Fibroblast of peridontal ligament (primary cell): Measurements from ENCODE around the gene SEMA4D.
"Not testable (repeated sequence)": the region's sequence is repeated elsewhere in the genome, so short reads cannot be mapped to it uniquely, and the experiment has no call there.

Experiments used
- DNase-seq: peaks from one replicate; pipeline ENCODE4 v3.0.0-alpha.2; 2010; ENCODE audit errors: extremely low read depth

The SEMA4D gene

DNA sequence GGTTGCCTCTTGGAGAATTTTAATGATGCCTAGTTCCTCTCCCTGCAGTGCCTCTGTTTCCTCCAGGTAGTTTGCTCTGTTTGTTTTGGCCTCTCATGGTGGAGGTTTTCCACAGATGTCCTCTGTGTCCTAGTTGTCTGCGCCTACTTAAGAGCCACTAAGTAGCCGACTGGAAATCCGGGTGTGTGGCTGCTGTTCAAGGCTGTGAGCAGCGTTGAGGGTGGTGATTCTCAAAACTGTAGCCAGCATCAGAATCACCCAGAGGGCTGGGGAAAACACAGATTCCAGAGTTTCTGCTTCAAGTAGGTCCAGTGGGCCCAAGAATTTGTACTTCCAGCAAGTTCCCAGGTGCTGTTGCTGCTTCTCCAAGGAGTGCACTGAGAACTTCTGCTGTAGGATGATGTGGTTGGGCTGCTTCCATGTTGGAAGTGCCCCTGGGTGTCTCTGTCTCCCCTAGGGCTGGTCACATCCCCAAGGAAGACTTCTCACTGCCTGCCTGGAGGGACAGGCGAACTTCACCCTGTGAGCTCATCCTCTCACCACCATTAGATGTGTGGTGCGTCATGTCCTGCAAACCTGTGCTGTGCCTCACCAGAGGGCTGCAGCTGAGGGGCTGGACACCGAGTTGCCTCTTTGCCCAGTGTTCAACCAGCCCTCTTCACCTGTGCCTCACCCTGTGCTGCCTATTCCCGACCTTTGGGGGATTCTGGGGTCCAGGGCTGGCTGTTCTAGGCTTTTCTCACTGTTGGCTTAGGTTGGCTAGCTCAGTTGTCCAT lies 144.9 kb downstream of the SEMA4D start:
- DNase-seq = no peak

DNA sequence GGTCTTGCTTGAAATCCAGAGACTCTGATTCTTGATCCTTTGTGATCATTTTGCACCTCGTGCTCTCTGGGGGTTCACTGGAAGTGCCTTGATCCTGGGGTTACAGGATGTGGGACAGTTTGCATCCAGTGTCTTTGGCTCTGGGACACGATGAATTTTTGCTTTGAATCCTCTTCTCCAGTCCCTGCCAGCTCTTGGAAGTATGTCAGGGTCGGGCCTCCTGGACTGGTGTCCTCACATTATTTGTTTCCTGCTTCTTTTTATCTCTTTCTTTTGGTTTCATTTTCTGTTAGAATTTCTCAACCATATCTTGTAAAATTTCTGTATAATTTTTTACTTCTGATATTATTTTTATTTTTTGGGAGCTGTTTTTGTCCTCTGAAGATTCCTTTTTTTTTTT lies 145.5 kb downstream of the SEMA4D start:
- DNase-seq = no peak

DNA sequence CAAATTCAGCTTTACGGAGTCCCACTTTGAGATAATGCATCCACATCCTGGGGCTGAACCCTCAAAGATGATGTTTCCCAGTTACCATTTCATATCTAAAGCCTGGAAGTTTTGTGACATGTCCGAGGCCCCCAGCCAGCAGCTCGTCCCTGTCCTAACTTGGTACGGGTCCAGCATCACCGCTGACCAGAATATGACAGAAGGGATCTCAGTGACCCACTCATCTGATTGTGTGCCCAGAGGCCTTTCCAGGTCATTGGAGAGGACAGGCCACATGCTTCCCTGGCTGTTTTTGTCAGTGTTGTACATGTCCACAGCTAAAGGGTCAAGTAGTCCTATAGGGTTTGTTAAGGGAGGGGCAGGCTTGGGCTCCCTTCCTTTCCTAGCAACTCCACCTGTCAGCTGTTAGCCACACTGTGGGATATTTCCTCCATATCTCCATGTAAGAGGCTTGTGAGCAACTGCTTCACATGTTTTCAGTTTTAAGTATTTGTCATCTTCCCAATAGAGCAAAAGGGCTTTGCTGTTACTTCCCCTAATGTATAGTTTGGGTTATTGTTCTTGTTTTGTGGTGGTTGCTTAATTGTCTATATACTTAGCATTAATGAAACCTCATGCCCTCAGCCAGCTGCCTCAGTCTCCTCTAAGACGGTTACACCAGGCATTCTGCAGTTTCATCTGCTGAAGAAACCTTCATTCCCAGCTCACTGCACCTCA lies 146.2 kb downstream of the SEMA4D start:
- DNase-seq = no peak

DNA sequence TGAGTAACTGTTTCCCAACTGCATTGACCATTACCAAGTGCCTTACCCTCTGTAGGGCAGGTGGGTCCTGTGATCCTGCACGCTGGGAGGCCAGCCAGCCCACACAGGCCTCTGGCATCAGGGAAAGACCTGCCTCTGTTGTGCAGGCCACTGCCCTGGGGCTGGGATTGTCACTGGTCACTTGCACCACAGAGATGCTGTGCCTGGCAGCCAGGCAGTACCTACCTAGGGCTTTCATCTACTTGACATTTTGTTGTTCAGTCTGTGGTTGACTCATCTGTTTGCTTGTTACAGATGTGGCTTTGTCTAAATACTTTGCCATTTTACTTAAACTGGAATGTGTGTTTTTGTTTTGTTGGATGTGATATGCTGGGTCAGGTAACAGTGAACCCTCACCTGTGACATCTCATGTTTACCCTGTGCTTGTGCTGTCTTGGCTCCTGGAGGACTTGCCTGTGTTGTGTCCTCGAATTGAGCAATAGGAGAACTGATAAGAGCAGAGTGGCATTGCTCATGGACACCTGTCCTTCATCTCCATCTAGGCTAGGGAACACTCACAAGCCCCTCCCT lies 146.8 kb downstream of the SEMA4D start:
- DNase-seq = no peak

DNA sequence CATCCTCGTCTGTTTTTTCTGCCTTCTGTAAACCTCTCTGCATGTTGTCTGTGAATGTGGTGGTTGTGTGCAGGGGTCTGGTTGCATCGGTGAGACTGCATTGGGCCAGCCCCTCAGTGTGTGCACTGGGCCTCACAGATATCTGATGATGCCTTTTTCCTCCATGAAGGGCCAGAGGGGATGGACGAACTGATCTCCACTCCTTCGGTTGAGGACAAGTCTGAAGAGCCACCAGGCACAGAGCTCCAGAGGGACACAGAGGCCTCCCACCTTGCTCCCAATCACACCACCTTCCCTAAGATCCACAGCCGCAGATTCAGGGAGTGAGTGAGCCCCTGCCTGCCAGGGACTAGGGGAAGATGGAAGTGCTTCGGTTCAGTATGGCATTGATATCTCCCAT lies 148.3 kb downstream of the SEMA4D start:
- no peak for DNase-seq

DNA sequence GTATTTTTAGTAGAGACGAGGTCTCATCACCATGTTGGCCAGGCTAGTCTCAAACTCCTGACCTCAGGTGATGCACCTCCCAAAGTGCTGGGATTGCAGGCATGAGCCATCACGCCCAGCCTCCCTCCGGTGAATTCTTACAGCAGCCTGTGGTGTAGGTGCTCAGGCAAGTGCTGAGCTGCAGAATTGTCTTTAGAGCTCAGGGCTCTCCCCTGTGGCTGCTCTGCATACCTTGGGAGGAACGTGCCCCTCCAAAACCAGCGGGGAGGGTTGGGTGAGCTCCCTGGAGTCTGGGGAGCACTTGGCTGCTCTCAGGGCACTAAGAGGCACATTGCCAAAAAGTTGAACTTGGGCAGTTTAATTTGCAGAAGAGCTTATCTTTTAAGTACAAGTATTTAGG lies 150.3 kb downstream of the SEMA4D start:
- no peak for DNase-seq

DNA sequence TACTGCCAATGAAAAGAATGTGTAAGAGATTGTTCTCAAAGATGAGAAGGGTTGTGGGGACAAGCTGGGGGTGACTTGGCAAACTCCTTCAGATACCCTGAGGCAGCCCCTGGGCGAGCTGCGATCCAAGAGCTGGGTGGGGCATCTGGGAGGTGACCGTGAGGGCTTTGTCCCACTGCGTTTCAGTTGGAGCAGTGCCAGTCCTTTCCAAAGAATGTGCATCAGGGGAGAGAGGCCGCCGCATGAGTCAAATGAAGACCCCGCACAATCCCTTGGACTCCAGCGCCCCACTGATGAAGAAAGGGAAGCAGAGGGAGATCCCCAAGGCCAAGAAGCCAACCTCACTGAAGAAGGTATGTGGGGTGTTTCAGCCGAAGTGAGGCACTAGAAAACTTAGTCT lies 151.2 kb downstream of the SEMA4D start:
- DNase-seq = no peak

DNA sequence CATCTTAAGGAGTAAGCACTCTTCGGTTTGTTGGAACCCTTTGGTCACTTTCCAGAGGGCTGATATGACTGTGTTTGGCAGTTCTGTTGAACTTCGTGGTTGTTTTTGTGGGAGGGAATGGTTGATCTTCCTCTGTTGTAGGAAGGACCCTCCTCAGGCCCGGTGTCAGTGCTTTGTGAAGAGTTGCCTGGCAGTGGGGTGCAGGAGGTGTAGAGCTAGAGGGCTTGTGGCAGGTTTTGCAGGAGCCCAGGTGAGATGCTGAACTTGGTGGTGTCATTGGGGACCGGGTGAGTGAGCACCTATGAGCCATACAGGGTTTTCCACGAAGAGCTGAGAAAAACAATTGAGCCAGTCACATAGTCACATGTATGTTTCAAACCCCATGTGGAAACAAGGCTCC lies 152.4 kb downstream of the SEMA4D start:
- DNase-seq = no peak

DNA sequence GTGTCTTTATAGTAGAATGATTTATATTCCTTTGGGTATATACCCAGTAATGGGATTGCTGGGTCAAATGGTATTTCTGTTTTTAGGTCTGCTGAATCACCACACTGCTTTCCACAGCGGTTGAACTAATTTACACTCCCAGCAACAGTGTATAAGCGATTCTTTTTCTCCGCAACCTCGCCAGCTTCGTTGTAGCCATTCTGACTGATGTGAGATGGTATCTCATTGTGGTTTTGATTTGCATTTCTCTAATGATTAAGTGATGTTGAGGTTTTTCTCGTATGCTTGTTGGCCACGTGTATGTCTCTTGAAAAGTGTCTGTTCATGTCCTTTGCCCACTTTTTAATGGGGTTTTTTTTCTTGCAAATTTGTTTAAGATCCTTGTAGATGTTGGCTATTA lies 154.1 kb downstream of the SEMA4D start:
- DNase-seq = not testable (repeated sequence)

DNA sequence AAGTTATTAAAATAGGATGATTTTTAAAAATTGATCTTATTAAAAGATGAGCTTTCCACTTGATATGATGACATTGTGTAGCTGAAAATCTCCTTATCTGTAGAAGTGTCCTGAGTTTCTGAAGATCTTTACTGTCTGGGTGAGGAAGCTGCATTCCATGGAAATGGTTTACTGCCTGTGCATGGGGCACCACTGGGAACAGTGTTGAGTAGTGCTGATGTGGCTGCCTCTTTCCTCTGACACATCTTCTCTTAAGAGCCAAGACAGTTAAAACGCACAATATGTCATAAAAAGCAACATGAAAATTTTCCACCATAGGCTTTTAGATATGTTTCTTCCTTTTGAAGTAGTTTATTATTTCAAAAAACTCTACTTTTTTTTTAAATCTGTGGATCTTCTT lies 155.0 kb downstream of the SEMA4D start:
- no peak for DNase-seq

DNA sequence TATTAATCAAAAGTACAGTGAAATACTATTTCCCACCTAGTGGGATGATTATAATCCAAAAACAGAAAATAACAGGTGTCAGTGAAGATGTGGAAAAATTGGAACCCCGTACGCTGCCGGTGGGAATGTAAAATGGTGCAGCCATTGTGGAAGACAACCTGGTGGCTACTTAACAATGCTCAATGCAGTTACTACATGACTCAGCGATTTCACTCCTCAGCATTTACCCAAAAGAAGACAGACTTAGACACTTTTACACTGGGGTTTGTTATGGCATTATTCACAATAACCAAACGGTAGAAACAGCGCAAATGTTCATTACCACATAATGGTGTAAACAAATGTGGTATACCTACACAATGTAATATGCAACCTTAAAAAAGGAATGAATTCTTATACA lies 155.7 kb downstream of the SEMA4D start:
- DNase-seq = no peak

DNA sequence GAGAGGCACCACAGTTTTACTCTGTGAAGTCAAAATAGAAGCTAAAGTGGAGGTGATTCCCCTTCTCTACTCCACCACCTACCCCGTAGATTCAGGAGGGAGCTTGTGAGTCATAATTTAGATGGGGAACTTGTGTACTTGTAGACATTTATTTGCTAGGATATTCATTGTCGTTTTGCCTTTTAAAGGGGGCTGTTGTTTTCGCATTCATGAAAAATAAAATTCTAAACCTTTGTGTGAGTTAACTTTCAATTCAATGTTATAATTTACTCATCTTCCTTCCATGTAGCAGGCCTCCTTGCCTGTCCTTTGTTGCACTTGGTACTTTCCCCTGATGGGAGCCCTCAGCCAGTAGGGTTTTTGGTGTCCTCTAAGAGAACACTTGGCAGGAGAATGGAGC lies 157.6 kb downstream of the SEMA4D start:
- DNase-seq = no peak

DNA sequence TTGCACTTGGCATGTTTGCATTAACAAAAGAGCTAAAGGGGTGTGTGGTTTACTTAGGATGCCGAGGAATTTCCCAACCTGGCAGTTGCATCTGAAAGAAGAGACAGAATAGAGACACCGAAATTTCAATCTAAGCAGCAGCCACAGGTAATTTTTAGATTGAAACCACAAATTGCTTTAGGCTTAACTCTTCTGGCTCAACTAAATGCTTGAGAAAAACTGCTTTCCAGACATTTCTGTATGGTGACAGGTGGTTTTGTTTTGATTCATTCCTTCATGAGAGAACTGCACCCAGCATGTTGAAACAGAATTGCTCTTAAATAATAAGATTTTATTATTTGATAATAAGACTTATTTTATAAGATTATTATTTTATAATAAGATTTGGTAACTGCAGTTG lies 158.1 kb downstream of the SEMA4D start:
- no peak for DNase-seq

DNA sequence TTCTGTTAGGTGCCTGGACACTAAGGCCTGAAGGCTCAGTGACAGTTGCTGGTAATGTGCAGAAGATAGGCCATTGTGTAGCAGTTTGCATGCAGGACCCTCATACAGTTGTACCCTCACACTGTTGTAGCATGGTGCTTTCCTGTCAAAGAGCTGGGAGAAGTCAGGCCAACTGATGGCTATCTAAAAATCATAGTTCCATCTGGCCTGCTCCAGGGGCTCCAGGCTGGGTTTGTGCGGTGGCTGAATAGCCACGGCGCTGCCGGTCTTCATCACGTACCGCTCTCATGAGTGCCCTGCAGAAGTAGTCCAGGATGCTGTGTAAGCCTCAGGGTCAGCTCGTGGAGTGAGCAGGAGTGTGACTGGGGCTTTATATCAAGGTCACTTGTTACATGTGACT lies 167.4 kb downstream of the SEMA4D start:
- DNase-seq = no peak

DNA sequence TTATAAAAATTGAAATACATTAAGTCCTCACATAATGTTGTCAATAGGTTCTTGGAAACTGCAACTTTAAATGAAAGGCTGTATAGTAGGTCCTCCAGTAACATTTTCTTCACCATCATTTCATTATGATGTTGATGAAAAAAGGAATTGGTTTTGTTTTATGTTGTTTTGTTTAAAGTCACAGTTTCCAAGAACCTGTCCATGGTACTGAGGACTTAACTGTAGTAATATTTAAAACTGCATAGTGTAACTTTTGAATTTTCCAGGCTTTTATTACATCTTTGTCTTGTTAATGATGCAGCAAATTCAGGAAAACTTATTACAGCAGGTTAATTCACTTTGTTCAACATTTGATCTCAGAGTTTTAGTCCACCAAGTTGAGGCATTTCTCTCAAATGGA lies 168.0 kb downstream of the SEMA4D start:
- DNase-seq = no peak

DNA sequence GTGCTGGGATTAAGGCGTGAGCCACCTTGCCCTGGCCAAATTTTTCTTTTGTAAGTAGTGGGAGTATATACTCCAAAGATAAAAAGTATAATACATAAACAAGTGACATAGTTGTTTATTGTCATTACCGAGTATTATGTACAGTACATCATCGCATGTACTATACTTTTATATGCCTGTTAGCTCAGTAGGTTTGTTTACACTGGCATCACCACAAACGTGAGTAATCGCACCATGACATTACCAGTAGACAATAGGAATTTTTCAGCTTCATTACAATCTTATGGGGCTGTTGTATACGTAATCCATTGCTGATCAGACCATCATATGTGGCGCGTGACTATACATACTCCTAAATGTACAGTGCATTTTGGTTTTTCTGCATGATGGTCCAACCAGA lies 169.8 kb downstream of the SEMA4D start:
- no peak for DNase-seq

DNA sequence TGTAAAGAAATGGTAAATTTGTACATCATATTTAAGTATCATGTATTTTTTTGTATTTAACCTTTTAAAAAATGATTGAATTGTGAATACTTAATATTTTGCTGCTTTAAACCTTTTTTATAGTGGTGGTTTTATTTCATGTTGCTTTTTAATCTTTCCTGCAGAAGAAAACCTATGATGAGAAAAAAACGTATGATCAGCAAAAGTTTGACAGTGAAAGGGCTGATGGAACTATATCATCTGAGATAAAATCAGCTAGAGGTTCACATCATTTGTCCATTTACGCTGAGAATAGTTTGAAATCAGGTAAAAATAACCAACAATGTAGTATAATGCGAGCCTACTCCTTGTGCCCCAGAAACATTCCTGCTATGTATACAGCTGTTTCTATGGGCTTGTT lies 172.2 kb downstream of the SEMA4D start:
- no peak for DNase-seq

DNA sequence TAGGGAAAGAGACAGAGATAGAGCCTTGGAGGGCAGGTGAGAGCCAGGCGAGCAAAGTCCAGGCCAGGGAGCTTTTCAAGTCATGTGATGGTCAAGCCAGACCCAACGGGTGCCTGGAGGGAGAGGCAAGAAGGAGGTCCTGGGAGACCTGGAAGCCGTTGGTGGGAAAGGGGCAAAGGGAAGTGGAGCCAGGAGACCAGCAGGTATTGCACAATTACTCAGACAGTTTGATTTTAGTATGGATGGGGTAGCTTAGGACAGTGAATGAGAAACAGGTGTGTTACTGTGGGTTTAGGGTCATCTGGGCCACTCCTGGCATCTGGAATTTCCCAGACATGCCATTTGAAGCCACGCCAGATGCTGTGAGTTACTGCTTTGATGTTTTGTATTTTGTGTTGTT lies 174.5 kb downstream of the SEMA4D start:
- peak; percentile 14 for DNase-seq

DNA sequence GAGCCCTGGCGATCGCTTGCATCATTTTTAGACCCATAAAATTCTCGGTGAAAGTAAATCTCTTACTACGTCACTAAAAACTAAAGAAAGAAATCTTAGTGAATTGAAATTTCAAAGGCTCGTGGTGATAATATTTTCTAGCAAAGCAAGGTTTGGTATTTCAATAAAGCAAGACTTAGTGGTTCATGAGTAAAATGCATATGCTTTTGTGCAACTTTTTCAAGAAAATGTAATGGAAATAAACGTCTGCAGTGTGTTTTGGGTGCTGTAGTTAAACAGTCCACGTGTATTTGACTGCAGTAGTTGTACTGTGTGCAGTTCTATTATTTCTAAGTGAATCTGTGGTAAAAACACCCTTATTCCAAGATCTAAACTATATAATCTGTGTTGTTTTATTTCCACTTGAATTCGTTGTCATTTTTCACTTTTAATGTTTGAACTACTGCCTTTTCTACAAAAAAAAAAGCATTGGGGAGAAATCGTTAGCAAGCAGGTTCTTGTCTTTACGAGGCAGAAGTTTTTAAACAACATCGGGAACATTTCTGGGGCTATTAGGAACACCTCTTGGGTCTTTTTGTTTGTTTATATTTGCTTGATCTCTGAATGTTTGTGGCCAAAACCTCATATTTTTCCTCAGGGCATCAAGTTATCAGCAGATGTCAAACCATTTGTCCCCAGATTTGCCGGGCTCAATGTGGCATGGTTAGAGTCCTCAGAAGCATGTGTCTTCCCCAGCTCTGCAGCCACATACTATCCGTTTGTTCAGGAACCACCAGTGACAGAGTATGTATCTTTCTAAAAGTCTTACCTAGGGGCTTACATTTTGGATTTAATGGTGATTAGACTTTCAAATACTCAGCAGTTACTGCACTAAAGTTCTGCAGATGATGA lies 178.7 kb downstream of the SEMA4D start:
- no peak for DNase-seq

DNA sequence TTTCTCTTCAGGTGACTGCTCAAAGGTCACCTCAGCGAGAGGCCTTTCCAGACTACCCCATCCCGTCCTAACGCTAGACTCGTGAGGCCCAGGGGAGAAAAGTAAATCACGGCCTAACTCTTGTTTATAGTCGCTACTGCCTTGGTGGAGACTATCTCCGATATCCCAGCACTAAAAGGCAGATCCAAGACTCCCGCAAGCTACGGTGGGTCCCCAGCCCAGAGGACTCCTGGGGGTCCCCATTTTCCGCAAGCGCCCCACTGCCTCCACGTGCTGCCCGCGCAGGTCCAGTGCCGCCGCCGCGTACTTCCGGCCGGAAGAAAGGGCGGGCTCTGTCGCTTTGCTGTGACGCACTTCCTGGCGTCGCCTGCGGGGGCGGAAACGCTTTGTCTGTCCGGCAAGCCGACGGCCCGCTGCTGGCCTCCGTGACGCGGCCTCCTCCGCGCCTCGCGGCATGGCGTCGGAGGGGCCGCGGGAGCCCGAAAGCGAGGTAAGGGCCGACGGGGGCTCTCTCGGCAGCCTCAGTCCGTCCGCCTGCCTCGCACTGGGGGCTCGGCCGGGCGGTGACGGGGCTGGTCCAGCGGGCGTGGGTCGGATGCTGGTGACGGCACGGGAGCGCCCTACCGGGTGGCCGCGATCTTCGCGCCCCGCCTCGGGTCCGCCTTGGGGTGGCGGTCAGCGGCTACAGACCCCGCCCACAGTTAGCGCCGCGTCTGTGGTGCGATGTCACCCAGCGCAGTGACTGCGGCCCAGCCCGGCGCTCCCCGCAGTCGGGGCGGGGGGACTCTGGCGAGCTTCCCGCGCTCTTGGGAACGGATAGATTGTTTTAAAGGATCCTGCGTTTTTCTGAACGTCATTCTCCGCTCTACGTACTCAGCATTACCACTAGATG lies 179.5 kb downstream of the SEMA4D start, which contains the start of gene SECISBP2:
Gene SECISBP2, plus strand, starts transcription at position 378 of the 892 bp plus-strand sequence. Its CDS starts 77 bp downstream, at position 455.
- peak; percentile 99 for DNase-seq

DNA sequence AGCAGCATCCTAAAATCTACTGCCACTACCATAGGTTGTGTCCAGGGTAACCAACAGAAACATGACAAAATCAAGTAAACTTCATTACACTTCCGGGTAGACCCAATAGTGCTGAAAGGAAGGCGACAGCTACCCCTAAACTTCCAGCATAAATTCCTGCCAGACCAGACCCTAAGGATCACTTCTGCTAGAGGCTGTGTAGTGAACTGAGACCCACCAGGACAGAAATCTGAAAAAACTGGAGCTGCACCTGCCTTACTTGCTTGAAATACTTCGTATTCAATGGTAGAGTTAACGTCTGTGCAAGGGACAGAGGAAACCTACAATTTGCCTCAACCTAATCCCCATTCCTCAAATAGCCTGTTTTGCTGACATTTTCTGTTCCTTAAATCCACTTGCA lies 180.6 kb downstream of the SEMA4D start:
- DNase-seq = no peak
